ENCODE measurements around the gene CA4.

DNA sequence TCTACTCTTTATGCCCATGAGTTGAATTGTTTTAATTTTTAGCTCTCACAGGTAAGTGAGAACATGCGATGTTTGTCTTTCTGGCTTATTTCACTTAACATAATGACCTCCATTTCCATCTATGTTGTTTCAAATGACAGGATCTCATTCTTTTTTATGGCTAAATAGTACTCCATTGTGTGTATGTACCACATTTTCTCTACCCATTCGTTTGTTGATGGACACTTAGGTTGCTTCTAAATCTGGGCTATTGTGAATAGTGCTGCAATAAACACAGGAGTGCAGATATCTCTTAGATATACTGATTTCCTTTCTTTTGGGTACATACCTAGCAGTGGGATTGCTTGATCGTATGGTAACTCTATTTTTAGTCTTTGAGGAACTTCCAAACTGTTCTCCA is 19.3 kb upstream of the CA4 start:
- TF ChIP-seq GATA2 (IDR thresholded peaks at IDR 0.05; ENCODE audit: low read depth, low read length) (no peak), GATA3 (IDR thresholded peaks at IDR 0.05; ENCODE audit: low read depth, low read length) (no peak)

All from SH-SY5Y (cell line).